ENCODE measurements around the gene RANGAP1. TPM values are rescaled to one million over a fixed set of nuclear protein-coding genes. Genes with fewer than 3 reads are reported as not detected.

The RANGAP1 gene
- total and polyA plus RNA-seq, 12 donors: 23.2 to 90.3 (median 31.4) TPM

DNA sequence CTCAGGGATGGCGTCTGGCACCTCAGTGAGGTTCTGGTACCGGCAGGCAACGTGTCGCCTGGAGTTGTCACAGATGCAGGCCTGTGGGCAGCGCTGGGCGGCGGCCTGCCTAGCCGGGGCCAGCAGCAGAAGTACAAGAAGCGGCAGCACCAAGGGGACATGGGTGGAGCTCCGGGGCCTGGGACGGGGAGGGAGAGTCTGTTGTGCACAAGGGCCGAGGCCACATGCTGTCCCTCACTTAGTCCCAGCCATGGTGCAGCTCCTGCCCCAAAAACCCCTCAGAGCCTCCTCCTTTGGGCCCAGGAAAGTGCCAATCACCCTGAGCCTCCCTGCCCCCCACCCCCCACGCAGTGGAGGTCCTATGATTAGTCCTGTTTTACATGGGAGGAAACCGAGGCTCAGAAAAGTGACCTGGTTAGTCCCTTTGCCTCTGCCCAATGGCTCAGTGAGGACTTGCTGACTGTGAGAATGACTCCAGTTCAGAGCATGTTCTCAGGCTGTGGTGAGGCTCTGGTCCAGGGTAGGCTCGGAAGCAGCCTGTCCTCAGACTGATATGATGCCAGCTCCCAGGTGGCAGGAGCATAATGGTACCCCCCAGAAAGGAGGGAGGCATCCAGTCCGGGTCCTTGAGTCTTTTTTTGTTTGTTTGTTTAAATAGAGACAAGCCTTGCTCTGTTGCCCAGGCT, 46.4 kb downstream of the RANGAP1 start:
- Histone ChIP-seq H3K36me3 (no peaks in the 10 kb centered on the region), H3K27ac (no peak overlapping the region), H3K4me1 (peaks cover 8 to 35% (median 17%) of the 10 kb centered on the region in 9 donors), H3K27me3 (no peaks in the 10 kb centered on the region), H3K4me3 (no peak overlapping the region), H3K9me3 (no peaks in the 10 kb centered on the region)
- no peak for DNase-seq
- ATAC-seq: no peak
- TF ChIP-seq, protein P1, sequence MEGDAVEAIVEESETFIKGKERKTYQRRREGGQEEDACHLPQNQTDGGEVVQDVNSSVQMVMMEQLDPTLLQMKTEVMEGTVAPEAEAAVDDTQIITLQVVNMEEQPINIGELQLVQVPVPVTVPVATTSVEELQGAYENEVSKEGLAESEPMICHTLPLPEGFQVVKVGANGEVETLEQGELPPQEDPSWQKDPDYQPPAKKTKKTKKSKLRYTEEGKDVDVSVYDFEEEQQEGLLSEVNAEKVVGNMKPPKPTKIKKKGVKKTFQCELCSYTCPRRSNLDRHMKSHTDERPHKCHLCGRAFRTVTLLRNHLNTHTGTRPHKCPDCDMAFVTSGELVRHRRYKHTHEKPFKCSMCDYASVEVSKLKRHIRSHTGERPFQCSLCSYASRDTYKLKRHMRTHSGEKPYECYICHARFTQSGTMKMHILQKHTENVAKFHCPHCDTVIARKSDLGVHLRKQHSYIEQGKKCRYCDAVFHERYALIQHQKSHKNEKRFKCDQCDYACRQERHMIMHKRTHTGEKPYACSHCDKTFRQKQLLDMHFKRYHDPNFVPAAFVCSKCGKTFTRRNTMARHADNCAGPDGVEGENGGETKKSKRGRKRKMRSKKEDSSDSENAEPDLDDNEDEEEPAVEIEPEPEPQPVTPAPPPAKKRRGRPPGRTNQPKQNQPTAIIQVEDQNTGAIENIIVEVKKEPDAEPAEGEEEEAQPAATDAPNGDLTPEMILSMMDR (IDR thresholded peaks at IDR 0.05): no peak
- intact Hi-C loops (cut with DNase I): loop anchor here in 4 of 10 donors (5.0 to 10.0 kb wide), 4 partner anchors 42 to 147 kb away; partner anchors contain the start of genes EP300 (in 1 of the 4) and ZC3H7B (in 1 of the 4)
- WGBS, 2 donors: 75 to 80% methylated on average over 16 of the region's 16 CpGs

DNA sequence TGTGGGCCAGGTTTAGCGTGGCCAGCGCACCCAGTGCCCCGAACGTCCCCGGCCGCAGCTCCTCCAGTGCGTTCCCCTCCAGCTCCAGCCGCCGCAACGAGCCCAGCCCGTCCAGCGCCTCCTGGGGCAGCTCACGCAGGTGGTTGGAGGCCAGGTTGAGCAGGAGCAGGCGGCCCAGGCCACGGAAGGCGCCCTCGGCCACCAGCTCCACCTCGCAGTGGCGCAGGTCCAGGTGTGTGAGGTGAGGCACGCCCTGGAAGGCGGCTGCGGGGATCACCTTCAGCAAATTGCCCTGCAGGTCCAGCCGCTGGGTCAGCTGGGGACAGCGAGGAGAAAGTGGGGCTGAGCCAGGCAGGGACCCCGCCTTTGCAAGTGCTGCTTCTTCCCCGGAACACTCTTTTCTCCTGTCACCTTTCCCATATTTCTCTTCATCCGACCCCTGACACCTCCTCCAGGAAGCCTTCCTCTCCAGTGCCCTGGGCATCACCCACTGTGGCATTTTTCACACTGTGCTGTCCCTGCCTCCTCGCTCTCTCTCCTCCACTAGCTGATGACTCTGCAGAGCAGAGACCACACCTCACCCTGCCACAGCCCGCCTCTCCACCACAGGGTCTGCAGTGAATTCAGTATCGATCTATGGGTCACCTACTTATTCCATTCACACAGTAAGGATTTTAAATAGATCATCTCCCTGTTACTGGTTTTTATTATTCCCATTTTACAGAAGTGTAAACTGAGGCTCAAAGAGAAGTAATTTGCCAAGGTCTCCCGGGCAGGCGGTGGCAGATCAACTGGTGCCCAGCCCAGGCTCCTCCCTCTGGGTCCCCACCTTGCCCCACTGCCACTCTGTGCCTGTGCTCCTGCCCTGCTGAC, 47.2 kb downstream of the RANGAP1 start:
- Histone ChIP-seq H3K27ac (peak overlapping the region in 2 of 10 donors; percentile 68 to 69), H3K4me1 (peaks cover 8 to 35% (median 17%) of the 10 kb centered on the region in 9 donors), H3K9me3 (no peaks in the 10 kb centered on the region), H3K27me3 (no peaks in the 10 kb centered on the region), H3K36me3 (no peaks in the 10 kb centered on the region), H3K4me3 (peak overlapping the region in 5 of 10 donors; percentile 33 to 55 (median 50))
- intact Hi-C loops (cut with DNase I): loop anchor here in 3 of 10 donors (5.0 to 10.0 kb wide), 3 partner anchors 42 to 147 kb away; partner anchors contain the start of gene EP300 (in 1 of the 3)
- ATAC-seq (no peak), DNase-seq (no peak)
- TF ChIP-seq, protein P1 (IDR thresholded peaks at IDR 0.05): no peak
- 95 to 99% methylated on average over 22 to 32 of the region's 32 CpGs for WGBS, 2 donors

DNA sequence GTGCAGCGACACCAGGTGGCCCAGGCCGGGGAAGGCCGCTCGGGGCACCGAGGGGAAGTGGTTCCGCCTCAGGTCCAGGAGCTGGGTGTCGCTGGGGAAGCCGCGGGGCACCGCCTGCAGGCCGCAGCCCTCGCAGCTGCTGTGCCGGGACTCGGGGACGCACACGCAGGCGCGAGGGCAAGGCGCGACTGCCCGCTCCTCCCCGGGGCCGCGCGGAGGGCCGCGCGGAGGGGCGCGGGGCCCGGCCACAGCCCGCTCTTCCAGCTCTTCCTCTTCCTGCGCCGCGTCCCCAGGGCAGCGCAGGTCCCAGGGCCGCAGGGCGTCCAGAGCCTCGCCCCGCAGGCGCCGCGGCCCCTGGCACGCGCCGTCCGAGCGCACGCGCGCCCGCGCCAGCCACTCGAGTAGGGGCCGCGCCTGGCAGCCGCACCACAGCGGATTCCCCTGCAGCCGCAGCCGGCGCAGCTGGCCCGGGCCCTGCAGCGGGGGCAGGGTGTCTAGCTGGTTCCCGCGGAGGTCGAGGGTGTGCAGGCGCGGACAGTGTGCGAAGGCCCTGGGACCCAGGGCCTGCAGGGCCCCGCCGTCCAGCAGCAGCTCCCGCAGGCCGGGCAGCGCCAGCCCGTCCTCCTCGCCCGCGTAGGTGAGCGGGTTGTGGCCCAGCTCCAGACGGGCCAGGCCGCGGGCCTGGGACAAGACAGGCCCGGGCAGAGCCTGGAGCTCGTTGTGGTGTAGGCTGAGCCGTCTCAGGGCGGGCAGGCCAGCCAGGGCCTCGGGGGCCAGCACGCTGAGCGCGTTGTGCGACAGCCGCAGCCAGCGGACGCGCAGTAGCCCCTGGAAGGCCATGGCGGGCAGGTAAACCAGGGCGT, 48.0 kb downstream of the RANGAP1 start:
- Histone ChIP-seq H3K4me1 (peaks cover 8 to 37% (median 20%) of the 10 kb centered on the region in 9 donors), H3K27ac (peak overlapping the region in 9 of 10 donors; percentile 46 to 76 (median 64)), H3K36me3 (no peaks in the 10 kb centered on the region), H3K4me3 (peak overlapping the region in 9 of 10 donors; percentile 28 to 55 (median 50)), H3K27me3 (no peaks in the 10 kb centered on the region), H3K9me3 (no peaks in the 10 kb centered on the region)
- intact Hi-C loops (cut with DNase I): loop anchor here in 3 of 10 donors (5.0 to 10.0 kb wide), 3 partner anchors 41 to 146 kb away; partner anchors contain the start of gene EP300 (in 1 of the 3)
- TF ChIP-seq, protein P1 (IDR thresholded peaks at IDR 0.05): peak in 8 of 9 donors; percentile 35 to 77 (median 67)
- peak; percentile 64 to 77 for DNase-seq
- peak; percentile 35 to 87 (median 74) for ATAC-seq
- 14 to 17% methylated on average over 91 to 97 of the region's 97 CpGs for WGBS, 2 donors

Data from heart right ventricle (tissue), 16 donors.